ENCODE measurements around the gene ACTA2.
"Not testable (repeated sequence)": the region's sequence is repeated elsewhere in the genome, so short reads cannot be mapped to it uniquely, and the experiment has no call there.

ACTA2 gene

DNA sequence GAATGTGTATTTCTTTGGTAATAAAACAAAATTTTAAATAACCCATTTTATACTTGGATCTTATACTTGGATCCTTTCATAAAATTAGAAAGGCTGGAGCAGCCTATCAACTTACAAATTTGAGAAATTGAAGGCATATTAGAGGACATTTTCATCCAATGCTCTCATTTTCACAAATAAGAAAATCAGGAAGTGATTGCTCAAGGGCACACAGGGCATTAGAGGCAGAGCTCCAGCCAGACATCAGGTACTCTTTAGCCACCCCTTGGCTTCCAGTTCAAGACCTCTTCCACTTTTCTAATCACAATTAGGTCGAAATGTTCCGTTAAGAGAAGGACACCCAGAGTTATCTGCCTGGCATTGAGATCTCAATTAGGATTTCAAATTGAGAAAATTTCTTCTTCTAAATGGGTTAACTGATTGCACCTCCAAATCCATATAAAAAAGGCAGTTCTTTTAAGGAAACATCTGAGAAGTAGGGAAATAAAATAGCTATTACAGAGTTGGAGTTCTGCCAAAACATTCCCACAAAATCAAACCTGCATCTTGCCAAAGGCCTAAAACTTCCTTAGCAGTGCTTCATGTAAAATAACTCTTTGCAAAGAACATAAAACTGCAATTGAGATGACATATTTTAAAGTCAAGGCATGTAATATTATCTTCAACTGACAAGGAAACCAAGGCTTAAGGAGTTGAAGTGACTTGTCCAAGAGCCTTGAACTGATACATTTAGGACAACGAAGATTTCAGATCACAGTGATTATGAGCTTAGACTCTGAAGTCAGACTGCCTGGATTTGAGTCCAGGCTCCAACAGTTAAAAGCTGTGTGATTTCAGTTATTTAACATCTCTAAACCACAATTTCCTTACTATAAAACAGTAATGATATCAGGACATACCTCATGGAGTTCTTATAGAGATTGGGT is 2.4 kb downstream of the ACTA2 start:
- no peak for DNase-seq (ENCODE audit: low spot score)

- DNase-seq (ENCODE audit: low spot score), result no peak
Measured at GRCh38 chr10:88949051-88949450, 3.5 kb downstream of the ACTA2 start.

DNA sequence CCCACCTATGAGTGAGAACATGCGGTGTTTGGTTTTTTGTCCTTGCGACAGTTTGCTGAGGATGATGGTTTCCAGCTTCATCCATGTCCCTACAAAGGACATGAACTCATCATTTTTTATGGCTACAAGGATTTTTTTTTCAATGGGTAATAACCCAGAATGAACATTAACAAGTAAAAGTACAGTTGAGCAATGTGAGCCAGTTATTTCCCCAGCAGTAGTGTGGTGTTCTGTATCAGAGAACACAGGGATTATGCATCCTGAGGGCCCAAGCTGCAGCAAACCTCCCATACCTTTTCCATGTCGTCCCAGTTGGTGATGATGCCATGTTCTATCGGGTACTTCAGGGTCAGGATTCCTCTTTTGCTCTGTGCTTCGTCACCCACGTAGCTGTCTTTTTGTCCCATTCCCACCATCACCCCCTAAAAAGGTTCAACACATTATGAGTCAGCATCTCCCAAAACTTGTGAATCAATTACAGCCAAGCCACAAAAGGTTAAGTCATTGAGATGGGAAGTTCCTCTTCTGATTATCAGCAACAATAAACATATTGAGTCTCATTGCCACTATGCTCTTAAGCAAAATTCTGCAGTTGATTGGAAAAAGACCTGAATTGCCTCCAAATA is 5.5 kb downstream of the ACTA2 start:
- DNase-seq (ENCODE audit: low spot score), result no peak

GRCh38 chr10:88946200-88946599 is 6.4 kb downstream of the ACTA2 start:
- DNase-seq (ENCODE audit: low spot score), result no peak

DNA sequence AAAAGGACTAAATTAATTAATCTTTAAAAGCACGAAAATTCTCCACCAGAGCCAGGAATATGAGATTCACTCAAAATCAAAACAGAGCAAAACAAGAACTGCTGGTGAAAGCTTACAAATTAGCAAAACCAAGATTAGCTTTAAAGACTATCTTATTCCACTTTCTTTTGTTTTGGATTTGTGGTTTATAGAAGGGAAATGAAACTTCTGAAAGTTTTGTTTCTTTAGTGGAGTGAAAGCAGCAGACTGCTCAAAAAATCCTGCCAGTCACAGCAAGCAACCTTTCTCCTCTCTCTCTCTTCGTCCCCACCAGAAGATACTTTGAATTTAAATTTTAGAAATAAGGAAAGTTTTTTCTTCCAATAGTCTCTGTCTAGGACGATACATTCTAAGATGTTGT is 7.8 kb downstream of the ACTA2 start:
- DNase-seq (ENCODE audit: low spot score), result no peak

- no peak for DNase-seq (ENCODE audit: low spot score)
Measured at GRCh38 chr10:88943778-88944177, 8.8 kb downstream of the ACTA2 start.

DNA sequence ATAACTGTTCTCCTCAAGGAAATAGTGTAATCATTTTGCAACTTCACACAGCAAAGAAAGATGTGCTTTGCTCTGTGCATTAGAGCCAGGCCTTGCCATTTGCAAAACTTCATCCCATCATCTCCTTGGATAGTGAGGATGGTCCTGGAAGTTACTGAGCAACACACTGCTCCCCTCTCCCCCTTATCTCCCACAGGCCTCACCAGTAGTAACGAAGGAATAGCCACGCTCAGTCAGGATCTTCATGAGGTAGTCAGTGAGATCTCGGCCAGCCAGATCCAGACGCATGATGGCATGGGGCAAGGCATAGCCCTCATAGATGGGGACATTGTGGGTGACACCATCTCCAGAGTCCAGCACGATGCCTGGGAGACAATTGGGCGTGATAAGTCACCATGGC is 11.5 kb downstream of the ACTA2 start:
- DNase-seq (ENCODE audit: low spot score), result no peak

DNA sequence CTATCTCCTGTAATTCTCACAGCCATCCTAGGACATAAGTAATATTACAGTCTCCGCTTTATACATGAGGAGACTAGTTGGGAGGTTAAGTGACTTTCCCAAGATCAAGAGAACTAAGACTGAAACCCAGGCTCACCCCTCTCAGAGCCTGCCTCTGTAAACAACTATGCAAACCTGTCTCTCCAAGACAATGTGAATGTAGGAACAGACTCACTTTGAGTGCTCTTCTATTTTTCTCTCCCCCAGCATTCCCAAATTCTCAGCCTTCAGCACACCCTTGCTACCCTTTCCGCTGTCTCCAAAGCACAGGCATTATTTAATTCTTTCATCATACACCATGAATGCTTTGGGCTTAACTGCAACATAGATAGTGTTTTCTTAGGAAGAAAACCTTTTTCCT is 13.6 kb downstream of the ACTA2 start:
- DNase-seq (ENCODE audit: low spot score), result no peak

DNA sequence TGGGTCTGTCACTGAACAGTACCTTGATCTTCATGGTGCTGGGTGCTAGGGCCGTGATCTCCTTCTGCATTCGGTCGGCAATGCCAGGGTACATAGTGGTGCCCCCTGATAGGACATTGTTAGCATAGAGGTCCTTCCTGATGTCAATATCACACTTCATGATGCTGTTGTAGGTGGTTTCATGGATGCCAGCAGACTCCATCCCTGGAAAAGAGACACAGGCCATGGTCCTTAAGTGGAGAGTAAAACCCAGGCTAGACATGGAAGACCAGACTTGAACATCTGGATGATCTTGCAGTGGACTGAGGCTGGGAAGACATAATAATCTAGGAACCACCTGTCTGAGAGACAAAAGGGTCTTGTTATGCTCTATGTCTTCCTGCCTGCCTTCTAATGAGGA is 14.5 kb downstream of the ACTA2 start:
- no peak for DNase-seq (ENCODE audit: low spot score)

- no peak for DNase-seq (ENCODE audit: low spot score)
Measured at GRCh38 chr10:88936656-88937055, 15.9 kb downstream of the ACTA2 start.

GRCh38 chr10:88934900-88935672 is 17.5 kb downstream of the ACTA2 start:
- peak; percentile 43 for DNase-seq (ENCODE audit: low spot score)

DNA sequence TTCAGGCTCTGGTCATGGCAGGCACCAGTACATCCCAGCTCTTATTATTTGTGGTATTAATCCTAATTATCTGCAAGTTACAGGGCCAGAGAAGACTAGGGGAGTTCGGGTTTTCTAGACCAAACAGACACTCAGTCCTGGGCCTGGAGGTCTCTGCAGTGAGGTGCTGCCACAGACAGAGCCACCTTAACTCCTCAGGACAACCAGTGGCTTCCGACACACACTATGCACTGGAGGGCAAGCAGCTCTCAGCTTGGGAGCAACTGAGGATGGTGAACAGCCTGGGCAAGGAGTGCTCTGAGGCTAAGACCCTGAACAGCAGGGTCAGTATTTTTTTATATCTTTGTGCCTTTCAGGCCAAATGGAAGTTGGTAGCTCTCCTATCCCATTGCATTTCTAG is 19.0 kb downstream of the ACTA2 start:
- DNase-seq (ENCODE audit: low spot score), result no peak

DNA sequence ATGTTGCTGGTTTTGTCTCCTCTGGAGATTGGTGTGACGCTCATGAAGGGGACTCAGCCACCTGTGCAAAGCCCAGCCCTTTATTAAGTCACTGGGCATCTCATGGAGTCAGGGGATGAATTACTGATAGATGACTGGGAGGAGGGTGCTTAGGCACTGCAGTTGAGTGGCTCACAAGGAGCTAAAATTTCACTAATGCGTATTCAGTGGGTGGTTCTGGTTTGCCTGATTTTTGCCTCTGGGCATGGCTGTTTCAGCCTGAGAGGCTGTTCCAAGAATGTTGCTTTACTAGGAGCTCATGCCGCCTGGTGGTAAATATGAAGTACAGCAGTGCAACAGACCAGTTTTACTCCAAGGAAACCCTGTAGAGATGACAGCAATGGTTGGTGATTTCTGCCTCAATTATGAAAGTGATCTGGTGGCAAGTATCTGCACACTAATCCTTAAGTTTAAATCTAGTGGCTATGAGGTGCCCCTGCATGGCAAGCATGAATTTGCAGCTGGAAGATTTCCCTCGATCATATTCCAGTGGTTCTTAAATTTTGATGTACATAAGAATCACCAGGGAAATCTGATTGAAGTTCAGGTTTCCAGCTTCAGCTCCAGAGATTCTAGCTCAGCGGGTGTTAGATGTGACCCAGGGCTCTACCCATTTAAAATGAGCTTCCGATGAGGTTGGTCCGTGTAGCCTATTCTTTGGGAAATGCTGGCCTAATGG is 19.9 kb downstream of the ACTA2 start:
- peak; percentile 49 for DNase-seq (ENCODE audit: low spot score)

DNA sequence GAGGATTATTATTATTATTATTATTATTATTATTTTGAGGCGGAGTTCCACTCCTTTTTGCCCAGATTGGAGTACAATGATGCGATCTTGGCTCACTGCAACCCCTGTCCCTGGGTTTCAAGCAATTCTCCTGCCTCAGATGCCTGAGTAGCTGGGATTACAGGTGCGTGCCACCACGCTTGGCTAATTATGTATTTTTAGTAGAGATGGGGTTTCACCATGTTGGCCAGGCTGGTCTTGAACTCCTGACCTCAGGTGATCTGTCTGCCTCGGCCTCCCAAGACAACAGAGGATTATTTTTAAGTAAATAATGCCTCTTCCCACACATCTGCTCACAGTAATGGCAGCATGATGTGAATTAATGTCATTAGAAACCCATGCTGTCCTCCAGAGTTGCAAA is 20.5 kb downstream of the ACTA2 start:
- DNase-seq (ENCODE audit: low spot score), result not testable (repeated sequence)

- no peak for DNase-seq (ENCODE audit: low spot score)
Measured at GRCh38 chr10:88931548-88931947, 21.0 kb downstream of the ACTA2 start.

DNA sequence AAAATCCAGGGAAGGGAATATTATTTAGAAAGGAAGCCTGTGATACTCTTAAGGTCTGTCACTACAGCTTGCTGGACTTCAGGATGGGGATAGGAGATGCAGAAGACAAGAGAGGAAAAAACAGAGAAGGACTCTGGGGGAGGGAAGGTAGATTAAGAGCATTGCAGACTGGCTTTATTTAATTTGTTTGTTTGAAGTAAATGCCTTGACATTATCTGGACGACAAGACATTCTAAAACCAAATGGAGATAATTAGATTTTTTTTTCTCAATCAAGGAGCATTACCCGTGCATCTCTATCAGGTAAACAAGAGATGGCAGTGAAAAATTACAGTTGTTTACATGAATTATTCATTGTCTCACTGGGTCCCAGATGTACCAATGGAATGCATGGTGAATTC is 24.3 kb downstream of the ACTA2 start:
- no peak for DNase-seq (ENCODE audit: low spot score)

- no peak for DNase-seq (ENCODE audit: low spot score)
Measured at GRCh38 chr10:88927416-88927690, 25.2 kb downstream of the ACTA2 start.

DNA sequence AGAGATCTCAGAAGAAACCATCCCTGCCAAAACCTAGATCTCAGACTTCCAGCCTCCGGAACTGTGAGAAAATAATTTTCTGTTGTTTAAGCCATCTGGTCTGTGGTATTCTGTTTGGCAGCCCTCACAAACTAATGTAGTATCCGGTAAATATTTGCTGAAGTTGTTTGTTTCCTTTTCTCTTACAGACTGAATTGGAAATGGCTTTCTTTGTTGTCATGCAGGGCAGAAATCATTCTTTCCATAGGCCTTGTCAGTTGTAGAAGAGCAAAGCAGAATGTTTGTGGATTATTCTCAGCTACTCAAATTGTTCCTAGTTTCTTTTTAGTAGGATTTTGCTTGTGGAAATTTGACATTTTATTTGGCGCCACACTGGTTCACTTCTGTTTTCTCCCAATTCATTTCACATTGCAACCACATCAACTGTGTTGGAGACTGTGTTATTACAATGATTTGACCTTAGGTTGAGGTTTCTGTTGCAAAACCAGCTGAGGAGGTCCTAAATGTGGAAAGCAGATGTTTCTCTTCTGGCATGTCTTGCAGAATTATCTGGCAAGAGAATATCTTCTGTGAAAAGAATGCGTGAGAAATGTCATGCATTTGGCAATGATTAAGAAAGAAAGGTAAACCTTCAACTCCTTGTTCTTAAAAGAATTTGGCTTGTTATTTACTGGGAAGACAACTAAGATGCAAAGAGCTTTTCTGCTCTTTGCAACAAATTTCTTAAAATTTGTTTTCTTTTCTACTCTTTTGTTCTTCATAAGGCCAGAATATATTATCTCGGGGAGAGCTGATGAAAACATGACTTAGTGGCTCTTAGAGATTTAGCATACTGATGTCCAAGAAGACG is 25.8 kb downstream of the ACTA2 start:
- no peak for DNase-seq (ENCODE audit: low spot score)

DNA sequence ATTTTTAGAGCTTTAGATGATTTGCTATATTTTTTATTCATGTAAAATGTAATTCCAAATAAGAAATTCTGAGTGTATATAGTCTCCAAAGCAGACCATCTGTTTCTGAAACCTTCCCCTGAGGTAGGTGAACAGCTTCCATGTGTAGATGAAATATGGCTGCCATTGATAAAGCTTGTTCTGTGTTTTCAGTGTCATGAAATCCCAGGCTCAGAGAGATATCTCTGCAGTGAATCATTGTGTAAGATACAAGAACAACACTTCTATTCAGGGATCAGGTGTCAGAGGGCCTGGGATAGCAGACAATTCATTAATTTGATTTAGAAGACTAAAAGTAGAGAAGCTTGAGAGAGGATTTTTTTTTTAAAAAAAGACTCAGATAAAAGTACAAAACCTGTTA is 29.1 kb downstream of the ACTA2 start:
- DNase-seq (ENCODE audit: low spot score), result peak; percentile 79

- no peak for DNase-seq (ENCODE audit: low spot score)
Measured at GRCh38 chr10:88922041-88922440, 30.5 kb downstream of the ACTA2 start.

- DNase-seq (ENCODE audit: low spot score), result peak; percentile 40
Measured at GRCh38 chr10:88920986-88921593, 31.5 kb downstream of the ACTA2 start.
